Bronchial epithelial cell (primary cell): Measurements from ENCODE around the gene XPR1. TPM values are rescaled to one million over a fixed set of nuclear protein-coding genes. Genes with fewer than 3 reads are reported as not detected.

Experiments used
- DNase-seq: peaks from one replicate; pipeline ENCODE4 v3.0.0-alpha.2; 2010; ENCODE audit warnings: low read depth
- FAIRE-seq: peaks from 2 replicates; lab custom pipeline; 2011; peaks lifted over from hg19 to GRCh38; lab: Jason Lieb, UNC
- H3K27me3 ChIP-seq: 2 replicates; pipeline ENCODE4 v1.5.1; 2011; ENCODE audit warnings: low read length; ENCODE audit not compliant: control insufficient read depth, insufficient read depth
- H3K36me3 ChIP-seq: 2 replicates; pipeline ENCODE4 v1.5.1; 2011; ENCODE audit warnings: low read length; ENCODE audit not compliant: control insufficient read depth, insufficient read depth
- H3K4me3 ChIP-seq: 2 replicates; pipeline ENCODE4 v1.5.1; 2011; ENCODE audit warnings: mild to moderate bottlenecking, low read depth, low read length, control low read depth
- total RNA-seq: library from RNA; depleted of rRNA; stranded (reverse); fragments of >200 nt; gene quantifications from 2 replicates; pipeline ENCODE4 v1.2.1, GENCODE V29; 2014
- TF ChIP-seq, protein P1 (sequence below): IDR thresholded peaks from 2 replicates; pipeline ENCODE4 v1.5.1; 2011; ENCODE audit warnings: mild to moderate bottlenecking, moderate library complexity, low read length, control low read depth, inconsistent platforms; ENCODE audit not compliant: insufficient read depth, severe bottlenecking

XPR1 gene
- total RNA-seq, 1 donor from 2014 or later = 35.0 TPM

DNA sequence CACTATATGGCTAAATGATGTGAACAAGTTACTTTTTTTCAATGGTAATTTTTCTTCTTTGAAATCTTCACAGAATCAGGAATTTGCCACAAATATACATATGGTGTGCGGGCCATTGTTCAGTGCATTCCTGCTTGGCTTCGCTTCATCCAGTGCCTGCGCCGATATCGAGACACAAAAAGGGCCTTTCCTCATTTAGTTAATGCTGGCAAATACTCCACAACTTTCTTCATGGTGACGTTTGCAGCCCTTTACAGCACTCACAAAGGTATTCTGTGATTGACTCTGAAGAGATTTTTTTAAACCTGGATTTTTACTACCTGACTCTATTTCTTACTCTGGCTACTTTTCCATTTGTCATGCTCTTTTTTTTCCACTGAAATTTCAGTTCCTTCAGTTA lies 204.6 kb downstream of the XPR1 start:
- FAIRE-seq (no peak), DNase-seq (no peak)
- TF ChIP-seq, protein P1, sequence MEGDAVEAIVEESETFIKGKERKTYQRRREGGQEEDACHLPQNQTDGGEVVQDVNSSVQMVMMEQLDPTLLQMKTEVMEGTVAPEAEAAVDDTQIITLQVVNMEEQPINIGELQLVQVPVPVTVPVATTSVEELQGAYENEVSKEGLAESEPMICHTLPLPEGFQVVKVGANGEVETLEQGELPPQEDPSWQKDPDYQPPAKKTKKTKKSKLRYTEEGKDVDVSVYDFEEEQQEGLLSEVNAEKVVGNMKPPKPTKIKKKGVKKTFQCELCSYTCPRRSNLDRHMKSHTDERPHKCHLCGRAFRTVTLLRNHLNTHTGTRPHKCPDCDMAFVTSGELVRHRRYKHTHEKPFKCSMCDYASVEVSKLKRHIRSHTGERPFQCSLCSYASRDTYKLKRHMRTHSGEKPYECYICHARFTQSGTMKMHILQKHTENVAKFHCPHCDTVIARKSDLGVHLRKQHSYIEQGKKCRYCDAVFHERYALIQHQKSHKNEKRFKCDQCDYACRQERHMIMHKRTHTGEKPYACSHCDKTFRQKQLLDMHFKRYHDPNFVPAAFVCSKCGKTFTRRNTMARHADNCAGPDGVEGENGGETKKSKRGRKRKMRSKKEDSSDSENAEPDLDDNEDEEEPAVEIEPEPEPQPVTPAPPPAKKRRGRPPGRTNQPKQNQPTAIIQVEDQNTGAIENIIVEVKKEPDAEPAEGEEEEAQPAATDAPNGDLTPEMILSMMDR = no peak
- Histone ChIP-seq H3K36me3 (no peaks in the 10 kb centered on the region), H3K27me3 (no peaks in the 10 kb centered on the region), H3K4me3 (no peak overlapping the region)

DNA sequence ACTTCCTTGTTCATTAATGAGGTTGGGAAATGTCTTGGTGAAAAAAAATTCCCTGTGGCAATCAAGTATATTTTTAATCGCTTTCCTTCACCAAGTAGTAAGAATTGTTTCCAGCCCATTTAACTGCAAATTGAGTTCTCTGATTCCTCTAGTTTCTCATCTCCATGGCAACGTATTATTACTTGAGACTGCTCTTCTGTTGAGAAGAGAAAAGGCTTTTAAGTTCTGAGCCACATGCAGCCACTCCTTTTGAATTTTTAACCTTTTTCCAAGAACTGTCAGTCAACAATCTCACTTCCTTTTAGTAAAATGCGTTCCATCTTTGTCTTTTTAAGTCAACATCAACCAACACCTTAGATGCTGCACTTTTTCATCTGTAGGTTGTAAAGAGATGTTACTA lies 205.2 kb downstream of the XPR1 start:
- H3K27me3 ChIP-seq = no peaks in the 10 kb centered on the region
- no peaks in the 10 kb centered on the region for H3K36me3 ChIP-seq
- no peak for DNase-seq
- TF ChIP-seq, protein P1 = no peak
- H3K4me3 ChIP-seq = no peak overlapping the region
- no peak for FAIRE-seq

DNA sequence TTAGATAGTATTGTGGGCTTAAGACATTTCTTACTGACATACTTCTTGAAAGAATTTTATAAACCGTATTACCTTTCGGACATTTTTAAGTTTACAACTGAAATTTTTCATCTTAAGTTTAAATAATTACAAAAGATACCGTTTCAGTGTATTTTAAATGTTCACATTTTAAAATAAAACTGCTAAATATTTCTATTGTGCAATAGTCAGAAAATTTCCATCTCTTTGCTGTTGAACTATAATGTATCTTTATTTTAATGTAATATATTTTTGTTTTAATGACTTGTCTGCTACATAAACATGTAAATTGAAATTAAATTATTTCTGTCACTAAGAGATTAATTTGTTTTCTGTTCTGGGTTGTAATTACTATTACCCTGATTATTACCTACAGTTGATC lies 206.7 kb downstream of the XPR1 start:
- H3K4me3 ChIP-seq = no peak overlapping the region
- H3K36me3 ChIP-seq = no peaks in the 10 kb centered on the region
- DNase-seq = no peak
- no peak for FAIRE-seq
- TF ChIP-seq, protein P1 = no peak
- no peaks in the 10 kb centered on the region for H3K27me3 ChIP-seq

DNA sequence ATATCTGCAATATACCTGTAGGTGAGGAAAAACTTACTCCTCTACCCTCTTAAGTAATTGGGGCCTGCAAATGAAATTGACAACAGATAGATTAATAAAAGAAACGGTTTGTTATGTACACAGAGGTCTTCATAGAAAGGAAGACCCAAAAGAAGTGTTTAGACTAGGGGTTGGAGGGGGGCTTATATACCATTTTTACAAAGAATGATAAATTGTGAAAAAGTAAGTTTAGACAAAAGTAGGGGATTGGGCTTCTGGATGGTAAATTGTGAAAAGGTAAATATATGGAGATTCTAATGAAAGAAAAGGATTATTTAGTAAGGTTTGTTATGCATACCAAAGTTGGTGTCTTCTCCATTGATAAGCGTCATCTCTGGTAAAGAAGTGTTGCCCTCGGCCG lies 207.7 kb downstream of the XPR1 start:
- DNase-seq = no peak
- Histone ChIP-seq H3K4me3 (no peak overlapping the region), H3K36me3 (no peaks in the 10 kb centered on the region), H3K27me3 (no peaks in the 10 kb centered on the region)
- TF ChIP-seq, protein P1 = no peak
- no peak for FAIRE-seq

DNA sequence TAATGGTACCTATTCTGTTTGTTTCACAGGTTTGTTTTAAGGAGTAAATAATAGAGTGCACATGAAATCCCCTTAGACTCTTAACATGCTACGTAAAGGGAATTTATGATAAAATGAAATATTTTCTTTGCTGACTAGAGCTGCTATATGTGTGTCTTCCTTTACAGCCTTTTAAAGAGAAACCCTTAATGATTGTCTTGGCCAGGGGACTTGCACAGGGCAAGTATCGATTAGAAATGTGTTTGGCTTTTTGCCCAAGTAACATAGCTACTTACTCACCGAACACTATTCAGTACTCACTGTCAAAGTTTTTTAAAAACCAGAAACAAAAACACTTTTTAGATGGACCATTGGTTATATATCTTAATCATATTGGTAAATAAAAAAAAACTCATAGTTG lies 209.6 kb downstream of the XPR1 start:
- FAIRE-seq (no peak), DNase-seq (no peak)
- Histone ChIP-seq H3K4me3 (no peak overlapping the region), H3K36me3 (no peaks in the 10 kb centered on the region), H3K27me3 (no peaks in the 10 kb centered on the region)
- TF ChIP-seq, protein P1 = no peak

DNA sequence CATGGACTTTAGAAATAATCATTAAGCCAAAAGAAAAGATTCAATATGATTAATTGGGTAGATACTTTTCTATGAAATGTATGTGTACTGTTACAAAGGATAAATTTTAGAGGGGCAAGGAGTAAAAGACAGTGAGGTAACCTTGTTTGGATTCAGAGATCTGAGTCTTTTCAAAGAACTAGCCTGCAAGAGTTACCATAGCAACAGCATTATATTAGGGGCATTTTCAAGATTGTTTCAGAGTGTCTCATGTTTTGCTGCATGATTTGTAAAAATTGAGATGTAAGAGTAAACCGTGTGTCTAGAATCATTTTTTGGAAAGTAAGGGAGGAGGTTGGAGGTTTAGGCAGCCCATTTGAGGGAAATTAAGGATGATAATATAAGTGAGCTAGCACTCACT lies 210.2 kb downstream of the XPR1 start:
- Histone ChIP-seq H3K4me3 (no peak overlapping the region), H3K27me3 (no peaks in the 10 kb centered on the region), H3K36me3 (no peaks in the 10 kb centered on the region)
- FAIRE-seq (no peak), DNase-seq (no peak)
- TF ChIP-seq, protein P1 = no peak
